Lung (tissue), 12 donors: ENCODE results near the gene MAML3. TPM values are rescaled to one million over a fixed set of nuclear protein-coding genes. Genes with fewer than 3 reads are reported as not detected.

ENCODE experiments used
- ATAC-seq: fragments of 200-7000 bp; cut with Tn5 transposase; one replicate; pipeline ENCODE4 v1.9.1; 2020; ENCODE audit warnings: moderate number of reproducible peaks; ENCODE audit not compliant: insufficient read depth, low FRiP score
- DNase-seq, 3 donors: peaks; one replicate each; pipeline ENCODE4 v3.0.0-alpha.2; 2013 to 2017
- H3K27ac ChIP-seq, 2 donors: one replicate each; pipeline ENCODE4 v1.5.1; 2013; ENCODE audit warnings: mild to moderate bottlenecking in 2 of 2, moderate library complexity in 2 of 2, control low read depth in 1 of 2, inconsistent platforms in 1 of 2, low read depth in 1 of 2, low read length in 1 of 2
- H3K27me3 ChIP-seq, 3 donors: one replicate each; pipeline ENCODE4 v1.5.1; 2013; ENCODE audit warnings: low read length in 2 of 3; ENCODE audit not compliant: control insufficient read depth in 3 of 3, insufficient read depth in 3 of 3
- H3K36me3 ChIP-seq, 4 donors: one replicate each; pipeline ENCODE4 v1.5.1; 2013; ENCODE audit warnings: low read length in 4 of 4, mild to moderate bottlenecking in 1 of 4, moderate library complexity in 1 of 4; ENCODE audit not compliant: control insufficient read depth in 4 of 4, insufficient read depth in 4 of 4
- H3K4me1 ChIP-seq, 5 donors: one replicate each; pipeline ENCODE4 v1.5.1; 2013; ENCODE audit warnings: low read length in 5 of 5, mild to moderate bottlenecking in 2 of 5, moderate library complexity in 1 of 5; ENCODE audit not compliant: control insufficient read depth in 5 of 5, insufficient read depth in 5 of 5
- H3K4me3 ChIP-seq: one replicate; pipeline ENCODE4 v1.5.1; 2013; ENCODE audit warnings: mild to moderate bottlenecking, control low read depth, moderate library complexity
- H3K9ac ChIP-seq, 2 donors: one replicate each; pipeline ENCODE4 v1.5.1; 2013; ENCODE audit warnings: low read length in 2 of 2, control low read depth in 1 of 2; ENCODE audit not compliant: insufficient read depth in 1 of 2
- H3K9me3 ChIP-seq, 4 donors: one replicate each; pipeline ENCODE4 v1.5.1; 2013; ENCODE audit warnings: low read length in 3 of 4, mild to moderate bottlenecking in 1 of 4, moderate library complexity in 1 of 4; ENCODE audit not compliant: control insufficient read depth in 4 of 4, insufficient read depth in 3 of 4
- CTCF ChIP-seq: IDR thresholded peaks from 2 replicates; pipeline ENCODE4 v1.5.1; 2012; ENCODE audit warnings: mild to moderate bottlenecking; ENCODE audit errors: control extremely low read depth, extremely low read depth
- WGBS, 2 donors: extraction: QIAGEN DNeasy Blood & Tissue Kit; methylation state at CpG; one replicate each; pipeline ENCODE4 v1.1.7; 2013; 5-methylcytosine and 5-hydroxymethylcytosine counted together
- polyA plus RNA-seq, 2 donors: library from polyadenylated mRNA; stranded (reverse); fragments of 200-250 nt; gene quantifications; one replicate each; pipeline ENCODE4 v1.2.1, GENCODE V29; 2013
- total RNA-seq, 2 donors: library from RNA; depleted of rRNA in 1 of 2; stranded (reverse); fragments of >200 nt in 1 of 2; gene quantifications; one replicate each; pipeline ENCODE4 v1.2.1, GENCODE V29; 2014 to 2021
- donor health status: control.
- donor health status: control.
- donor health status: Bipolar disorder and iron deficiency.
- donor health status: healthy.
- donor health status: DM: yes; HTN: yes; CAD: no.

The MAML3 gene
- total and polyA plus RNA-seq, 4 donors, result 3.0 to 16.4 (median 8.5) TPM

GRCh38 chr4:139823345-139823744 lies 330.6 kb downstream of the MAML3 start:
- ATAC-seq (no peak), DNase-seq (no peak)
- H3K4me3 ChIP-seq, result no peak overlapping the region
- no peak for TF ChIP-seq CTCF
- no peaks in the 10 kb centered on the region for H3K9me3 ChIP-seq
- no peak overlapping the region for H3K9ac ChIP-seq
- no peak overlapping the region for H3K27ac ChIP-seq
- H3K36me3 ChIP-seq, result peaks cover 0 to 2% (median 0%) of the 10 kb centered on the region in 4 donors
- peaks cover 0 to 9% (median 2%) of the 10 kb centered on the region in 5 donors for H3K4me1 ChIP-seq
- no peaks in the 10 kb centered on the region for H3K27me3 ChIP-seq
- 97 to 98% methylated on average over 4 of the region's 4 CpGs for WGBS, 2 donors

- no peak for ATAC-seq
- 94 to 96% methylated on average over 4 of the region's 4 CpGs for WGBS, 2 donors
- H3K4me1 ChIP-seq, result peaks cover 0 to 9% (median 4%) of the 10 kb centered on the region in 5 donors
Observed at GRCh38 chr4:139822391-139822790, 331.6 kb downstream of the MAML3 start.

GRCh38 chr4:139819082-139819481 lies 334.9 kb downstream of the MAML3 start:
- TF ChIP-seq CTCF, result no peak
- no peak for ATAC-seq

More at GRCh38 chr4:139822391-139822790, 331.6 kb downstream of the MAML3 start:
- H3K4me3 ChIP-seq, result no peak overlapping the region
- peaks cover 0 to 2% (median 0%) of the 10 kb centered on the region in 4 donors for H3K36me3 ChIP-seq
- H3K27ac ChIP-seq, result no peak overlapping the region
- no peak overlapping the region for H3K9ac ChIP-seq
- H3K9me3 ChIP-seq, result no peaks in the 10 kb centered on the region
- H3K27me3 ChIP-seq, result no peaks in the 10 kb centered on the region
- DNase-seq, result no peak
- no peak for TF ChIP-seq CTCF

More at GRCh38 chr4:139819082-139819481, 334.9 kb downstream of the MAML3 start:
- Histone ChIP-seq H3K4me3 (no peak overlapping the region), H3K9me3 (no peaks in the 10 kb centered on the region), H3K4me1 (peaks cover 6 to 26% (median 7%) of the 10 kb centered on the region in 5 donors), H3K27ac (peak overlapping the region in 1 of 2 donors; percentile 26), H3K9ac (no peak overlapping the region), H3K27me3 (no peaks in the 10 kb centered on the region), H3K36me3 (peaks cover 0 to 2% (median 0%) of the 10 kb centered on the region in 4 donors)
- 97 to 98% methylated on average over 2 of the region's 2 CpGs for whole genome bisulfite sequencing, 2 donors
- no peak for DNase-seq
